Tibial nerve (tissue), 4 donors: ENCODE measurements around the gene MEPCE. TPM values are rescaled to one million over a fixed set of nuclear protein-coding genes. Genes with fewer than 3 reads are reported as not detected.

Experiments used
- DNase-seq, 2 donors: peaks; one replicate each; pipeline ENCODE4 v3.0.0-alpha.2; 2019; ENCODE audit warnings: low spot score in 2 of 2
- H3K27ac ChIP-seq, 4 donors: fragments of 200-600 bp; sonication (generic) in 3 of 4; one replicate each; pipeline ENCODE4 v1.5.1; 2017 to 2019; ENCODE audit warnings: mild to moderate bottlenecking in 1 of 4
- H3K27me3 ChIP-seq, 2 donors: fragments of 200-600 bp; sonication (generic) in 1 of 2; one replicate each; pipeline versions ENCODE4 v1.5.1 to v1.6.0; 2017 to 2019
- H3K36me3 ChIP-seq, 3 donors: fragments of 200-600 bp; sonication (generic); one replicate each; pipeline ENCODE4 v1.5.1; 2018 to 2019
- H3K4me1 ChIP-seq, 4 donors: fragments of 200-600 bp; sonication (generic) in 3 of 4; one replicate each; pipeline ENCODE4 v1.5.1; 2017 to 2019
- H3K4me3 ChIP-seq, 4 donors: fragments of 200-600 bp; sonication (generic) in 3 of 4; one replicate each; pipeline ENCODE4 v1.5.1; 2017 to 2019; ENCODE audit warnings: mild to moderate bottlenecking in 1 of 4, moderate library complexity in 1 of 4
- H3K9me3 ChIP-seq, 4 donors: fragments of 200-600 bp; sonication (generic) in 3 of 4; one replicate each; pipeline ENCODE4 v1.5.1; 2017 to 2019
- CTCF ChIP-seq, 5 experiments: fragments of 200-600 bp in 3 of 5; fragments of 450-650 bp in 2 of 5; sonication (generic) in 3 of 5; IDR thresholded peaks; one replicate each; pipeline ENCODE4 v1.5.1; 2016 to 2019; ENCODE audit warnings: antibody characterized with exemption in 5 of 5, mild to moderate bottlenecking in 3 of 5, moderate library complexity in 2 of 5
- EP300 ChIP-seq, 2 donors: sonication (generic); formaldehyde crosslinking; IDR thresholded peaks; one replicate each; pipeline ENCODE4 v1.6.1; 2017; ENCODE audit warnings: antibody characterized with exemption in 2 of 2, mild to moderate bottlenecking in 1 of 2
- POLR2A ChIP-seq, 2 donors: fragments of 450-650 bp; IDR thresholded peaks; one replicate each; pipeline ENCODE4 v1.6.1; 2017; ENCODE audit warnings: antibody characterized with exemption in 2 of 2, mild to moderate bottlenecking in 2 of 2, moderate library complexity in 2 of 2
- WGBS, 2 donors: methylation state at CpG; one replicate each; pipeline ENCODE4 v1.1.5; 2018; 5-methylcytosine and 5-hydroxymethylcytosine counted together
- total RNA-seq, 4 donors: library from RNA; depleted of rRNA; stranded (reverse); fragments of >200 nt; gene quantifications; one replicate each; pipeline ENCODE4 v1.1.0, GENCODE V29; 2016

Gene MEPCE
- total RNA-seq, 4 donors from 2014 or later, result 39.5 to 50.2 (median 46.6) TPM

GRCh38 chr7:100386940-100387339 lies 42.7 kb upstream of the MEPCE start:
- WGBS, 2 donors, result 65 to 73% methylated on average over 5 of the region's 5 CpGs
- Histone ChIP-seq H3K36me3 (peaks cover 0 to 6% (median 0%) of the 10 kb centered on the region in 3 donors), H3K27me3 (no peaks in the 10 kb centered on the region), H3K4me3 (no peak overlapping the region), H3K4me1 (no peaks in the 10 kb centered on the region), H3K9me3 (no peaks in the 10 kb centered on the region), H3K27ac (no peak overlapping the region)
- TF ChIP-seq EP300 (IDR thresholded peaks at IDR 0.05) (no peak), POLR2A (IDR thresholded peaks at IDR 0.05) (no peak), CTCF (IDR thresholded peaks at IDR 0.05) (no peak)
- DNase-seq, result no peak

- no peaks in the 10 kb centered on the region for H3K27me3 ChIP-seq
- H3K4me1 ChIP-seq, result no peaks in the 10 kb centered on the region
- 59 to 77% methylated on average over 2 of the region's 2 CpGs for WGBS, 2 donors
- no peak overlapping the region for H3K4me3 ChIP-seq
- DNase-seq, result no peak
- peaks cover 0 to 6% (median 0%) of the 10 kb centered on the region in 3 donors for H3K36me3 ChIP-seq
- no peak overlapping the region for H3K27ac ChIP-seq
- no peaks in the 10 kb centered on the region for H3K9me3 ChIP-seq
- TF ChIP-seq EP300 (IDR thresholded peaks at IDR 0.05) (no peak), POLR2A (IDR thresholded peaks at IDR 0.05) (no peak), CTCF (IDR thresholded peaks at IDR 0.05) (no peak)
Measured at GRCh38 chr7:100387695-100388094, 41.9 kb upstream of the MEPCE start.

GRCh38 chr7:100389437-100390088 lies 40.1 kb upstream of the MEPCE start:
- DNase-seq, result no peak
- peaks cover 0 to 6% (median 0%) of the 10 kb centered on the region in 3 donors for H3K36me3 ChIP-seq
- TF ChIP-seq EP300 (IDR thresholded peaks at IDR 0.05) (no peak), CTCF (IDR thresholded peaks at IDR 0.05) (no peak), POLR2A (IDR thresholded peaks at IDR 0.05) (no peak)
- 60 to 68% methylated on average over 9 of the region's 9 CpGs for WGBS, 2 donors
- no peaks in the 10 kb centered on the region for H3K27me3 ChIP-seq
- H3K9me3 ChIP-seq, result no peaks in the 10 kb centered on the region
- H3K27ac ChIP-seq, result no peak overlapping the region
- no peak overlapping the region for H3K4me3 ChIP-seq
- H3K4me1 ChIP-seq, result no peaks in the 10 kb centered on the region

- Histone ChIP-seq H3K9me3 (no peaks in the 10 kb centered on the region), H3K27me3 (no peaks in the 10 kb centered on the region), H3K4me3 (no peak overlapping the region), H3K27ac (no peak overlapping the region), H3K4me1 (no peaks in the 10 kb centered on the region), H3K36me3 (peaks cover 0 to 6% (median 0%) of the 10 kb centered on the region in 3 donors)
- 41 to 47% methylated on average over 3 of the region's 3 CpGs for WGBS, 2 donors
- TF ChIP-seq POLR2A (IDR thresholded peaks at IDR 0.05) (no peak), CTCF (IDR thresholded peaks at IDR 0.05) (no peak), EP300 (IDR thresholded peaks at IDR 0.05) (no peak)
- no peak for DNase-seq
Measured at GRCh38 chr7:100390286-100391009, 39.2 kb upstream of the MEPCE start.

GRCh38 chr7:100393233-100393905 lies 36.3 kb upstream of the MEPCE start:
- peaks cover 0 to 13% (median 3%) of the 10 kb centered on the region in 4 donors for H3K4me1 ChIP-seq
- peaks cover 0 to 6% (median 0%) of the 10 kb centered on the region in 3 donors for H3K36me3 ChIP-seq
- H3K9me3 ChIP-seq, result no peaks in the 10 kb centered on the region
- H3K4me3 ChIP-seq, result no peak overlapping the region
- WGBS, 2 donors, result 68 to 74% methylated on average over 4 of the region's 4 CpGs
- H3K27me3 ChIP-seq, result no peaks in the 10 kb centered on the region
- DNase-seq, result no peak
- TF ChIP-seq POLR2A (IDR thresholded peaks at IDR 0.05), result no peak
- H3K27ac ChIP-seq, result no peak overlapping the region
